A673 (cell line): ENCODE results near the gene ANP32A. TPM values are rescaled to one million over a fixed set of nuclear protein-coding genes. Genes with fewer than 3 reads are reported as not detected.

Source experiments
- BruUV-seq: library from RNA; stranded (reverse); fragments of 400-500 nt; replicated peaks from 2 replicates; lab custom pipeline; 2021; lab: Mats Ljungman, UMichigan
- CTCF ChIA-PET: fragments of 300-600 bp; sonication (Branson Sonifier 250); formaldehyde crosslinking; loops from one replicate; lab custom pipeline; 2022; ENCODE audit warnings: antibody characterized with exemption; lab: Charles Lee
- POLR2A ChIA-PET: fragments of 300-600 bp; sonication (Branson Sonifier 250); formaldehyde crosslinking; loops from one replicate; lab custom pipeline; 2022; ENCODE audit warnings: antibody characterized with exemption; ENCODE audit not compliant: low non-redundant PET; lab: Charles Lee
- DNase-seq: peaks from one replicate; pipeline ENCODE4 v3.0.0-alpha.2; 2015; ENCODE audit warnings: low spot score
- H3K27ac ChIP-seq: fragments of 200-600 bp; sonication (generic); 2 replicates; pipeline ENCODE4 v1.5.1; 2016; ENCODE audit warnings: mixed run types, low read depth, mild to moderate bottlenecking, mixed read lengths, antibody characterized with exemption, low read length; ENCODE audit not compliant: poor library complexity, severe bottlenecking
- H3K27me3 ChIP-seq: fragments of 200-600 bp; sonication (generic); replicated peaks from 2 replicates; pipeline ENCODE4 v1.6.1; 2017; ENCODE audit warnings: mixed run types, low read depth, mild to moderate bottlenecking, mixed read lengths, antibody characterized with exemption, low read length; ENCODE audit not compliant: insufficient read depth, poor library complexity
- H3K36me3 ChIP-seq: fragments of 200-600 bp; sonication (generic); 2 replicates; pipeline ENCODE4 v1.6.1; 2016; ENCODE audit warnings: mixed run types, mild to moderate bottlenecking, mixed read lengths, antibody characterized with exemption, low read length; ENCODE audit not compliant: insufficient read depth, poor library complexity, severe bottlenecking
- H3K4me1 ChIP-seq: fragments of 200-600 bp; sonication (generic); 2 replicates; pipeline ENCODE4 v1.6.1; 2017; ENCODE audit warnings: mixed run types, mild to moderate bottlenecking, mixed read lengths, antibody characterized with exemption, low read length; ENCODE audit not compliant: insufficient read depth, poor library complexity, severe bottlenecking
- H3K4me3 ChIP-seq: fragments of 200-600 bp; sonication (generic); 2 replicates; pipeline ENCODE4 v1.5.1; 2016; ENCODE audit warnings: low read depth, mixed run types, mild to moderate bottlenecking, mixed read lengths, low read length; ENCODE audit not compliant: poor library complexity, severe bottlenecking
- H3K9me3 ChIP-seq: fragments of 200-600 bp; sonication (generic); 2 replicates; pipeline ENCODE4 v1.6.1; 2016; ENCODE audit warnings: mixed run types, low read depth, mild to moderate bottlenecking, mixed read lengths, antibody characterized with exemption, low read length; ENCODE audit not compliant: poor library complexity, severe bottlenecking
- EZH2 ChIP-seq: fragments of 200-600 bp; sonication (generic); IDR thresholded peaks from 2 replicates; pipeline ENCODE4 v1.6.1; 2017; ENCODE audit warnings: borderline replicate concordance, low read depth, mild to moderate bottlenecking, mixed read lengths, antibody characterized with exemption, low read length; ENCODE audit not compliant: poor library complexity, severe bottlenecking
- intact Hi-C: fragments of 100-400 bp; cut with micrococcal nuclease; formaldehyde crosslinking; loops from one replicate; pipeline ENCODE4 v1.10.0; 2022; ENCODE audit not compliant: unreplicated experiment
- total RNA-seq: library from RNA; stranded (reverse); gene quantifications from 2 replicates; pipeline ENCODE4 v1.2.3, GENCODE V29; 2021
- TF ChIP-seq, protein P1 (sequence below): fragments of 300-800, 200-600 bp; sonication (generic); conservative IDR thresholded peaks from 2 replicates; pipeline ENCODE4 v1.5.1; 2017; ENCODE audit warnings: low read depth, mild to moderate bottlenecking, antibody characterized with exemption, low read length, moderate library complexity, mixed read lengths

ANP32A gene
- total RNA-seq, 1 experiment from 2014 or later = 331 TPM

DNA sequence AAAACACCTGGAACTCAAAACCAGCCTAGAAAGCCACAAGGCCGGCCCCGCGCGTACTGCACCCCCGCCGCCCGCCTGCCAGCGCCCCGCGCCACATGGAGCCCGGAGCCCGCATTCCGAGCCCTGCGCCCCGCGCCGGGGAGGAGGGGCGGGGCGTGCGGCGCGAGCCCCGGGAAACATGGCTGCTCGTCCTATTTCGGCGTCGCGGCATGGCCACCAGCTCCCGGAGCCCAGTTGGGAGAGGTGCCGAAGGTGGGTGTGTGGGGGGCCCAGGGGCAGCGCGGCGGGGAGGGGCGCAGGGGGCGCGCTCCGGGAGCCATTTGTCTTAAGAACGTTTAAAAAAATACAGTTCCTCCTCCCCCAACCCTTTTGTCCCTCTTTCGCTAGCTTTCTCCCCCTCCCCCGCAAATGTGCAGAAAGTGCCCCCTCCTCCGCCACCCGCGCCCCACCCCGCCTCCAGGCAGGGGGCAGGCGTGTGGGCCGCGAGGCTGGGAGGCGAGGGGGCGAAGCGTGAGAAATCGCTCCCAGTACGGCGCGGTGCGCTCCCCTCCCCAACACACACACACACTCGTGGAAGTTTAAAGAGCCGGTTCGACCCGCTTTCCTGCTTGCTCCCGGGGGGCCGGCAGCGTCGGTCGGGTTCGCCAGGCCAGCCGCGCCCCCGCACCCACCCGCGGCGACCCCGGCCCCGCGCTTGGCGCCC is 2.5 kb downstream of the ANP32A start:
- POLR2A ChIA-PET = interaction anchor here (0.7 kb wide), 1 partner anchor 714 kb away, joined by 3 read pairs; no protein-coding TSS in a partner anchor
- peak overlapping the region; percentile 99 for H3K27ac ChIP-seq
- peaks cover 39% of the 10 kb centered on the region for H3K4me1 ChIP-seq
- TF ChIP-seq, protein P1, sequence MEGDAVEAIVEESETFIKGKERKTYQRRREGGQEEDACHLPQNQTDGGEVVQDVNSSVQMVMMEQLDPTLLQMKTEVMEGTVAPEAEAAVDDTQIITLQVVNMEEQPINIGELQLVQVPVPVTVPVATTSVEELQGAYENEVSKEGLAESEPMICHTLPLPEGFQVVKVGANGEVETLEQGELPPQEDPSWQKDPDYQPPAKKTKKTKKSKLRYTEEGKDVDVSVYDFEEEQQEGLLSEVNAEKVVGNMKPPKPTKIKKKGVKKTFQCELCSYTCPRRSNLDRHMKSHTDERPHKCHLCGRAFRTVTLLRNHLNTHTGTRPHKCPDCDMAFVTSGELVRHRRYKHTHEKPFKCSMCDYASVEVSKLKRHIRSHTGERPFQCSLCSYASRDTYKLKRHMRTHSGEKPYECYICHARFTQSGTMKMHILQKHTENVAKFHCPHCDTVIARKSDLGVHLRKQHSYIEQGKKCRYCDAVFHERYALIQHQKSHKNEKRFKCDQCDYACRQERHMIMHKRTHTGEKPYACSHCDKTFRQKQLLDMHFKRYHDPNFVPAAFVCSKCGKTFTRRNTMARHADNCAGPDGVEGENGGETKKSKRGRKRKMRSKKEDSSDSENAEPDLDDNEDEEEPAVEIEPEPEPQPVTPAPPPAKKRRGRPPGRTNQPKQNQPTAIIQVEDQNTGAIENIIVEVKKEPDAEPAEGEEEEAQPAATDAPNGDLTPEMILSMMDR = no peak
- TF ChIP-seq EZH2 = no peak
- H3K27me3 ChIP-seq = no peaks in the 10 kb centered on the region
- peaks cover 3% of the 10 kb centered on the region for H3K36me3 ChIP-seq
- peak; percentile 92 for DNase-seq
- H3K4me3 ChIP-seq = peak overlapping the region; percentile 74
- BruUV-seq = no TSS peak
- intact Hi-C loops = no loop called here
- H3K9me3 ChIP-seq = no peaks in the 10 kb centered on the region
- CTCF ChIA-PET = interaction anchor here (0.7 kb wide), 1 partner anchor 390 kb away, joined by 8 read pairs; no protein-coding TSS in a partner anchor

DNA sequence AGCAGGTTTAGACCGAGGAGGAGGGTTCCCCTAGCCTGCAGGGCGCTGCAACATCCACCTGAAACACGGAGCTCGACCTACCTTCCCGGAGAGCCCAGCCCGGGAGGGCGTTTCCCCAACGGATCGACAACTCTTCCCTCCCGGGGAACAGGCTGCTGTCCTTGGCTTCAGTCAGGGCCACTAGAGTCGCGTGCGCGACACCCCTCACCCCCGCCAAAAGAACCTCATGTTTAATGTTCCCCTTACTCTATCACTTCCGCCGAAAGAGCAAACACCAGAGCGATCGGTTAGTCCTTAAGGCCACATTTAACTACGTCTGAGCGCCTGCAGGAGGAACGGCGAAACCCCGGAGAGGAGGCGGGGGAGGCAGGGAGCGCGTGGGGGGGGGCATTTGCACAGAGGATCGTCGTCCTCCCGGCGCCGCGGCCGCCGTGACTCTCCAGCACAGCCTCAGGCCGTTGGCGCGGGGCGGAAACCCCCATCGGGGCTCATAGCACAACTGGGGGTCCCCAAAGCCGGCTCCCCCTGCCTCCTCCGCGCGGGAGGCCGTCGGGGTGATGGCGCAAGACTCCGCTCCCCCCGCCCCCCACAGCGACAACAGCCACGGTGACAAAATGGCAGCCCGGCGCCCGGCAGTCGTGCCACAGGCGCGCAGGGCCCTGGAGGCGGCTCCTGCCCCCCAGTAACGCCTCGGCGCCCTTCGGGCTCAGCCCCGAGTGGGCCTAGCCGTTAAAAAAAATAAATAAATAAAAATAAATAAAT is 3.2 kb downstream of the ANP32A start:
- peaks cover 3% of the 10 kb centered on the region for H3K36me3 ChIP-seq
- CTCF ChIA-PET = no interaction called here
- H3K27me3 ChIP-seq = no peaks in the 10 kb centered on the region
- H3K27ac ChIP-seq = peak overlapping the region; percentile 99
- H3K9me3 ChIP-seq = no peaks in the 10 kb centered on the region
- POLR2A ChIA-PET = interaction anchor here (0.7 kb wide), 1 partner anchor 714 kb away, joined by 3 read pairs; no protein-coding TSS in a partner anchor
- TF ChIP-seq, protein P1 = no peak
- no peak for TF ChIP-seq EZH2
- H3K4me1 ChIP-seq = peaks cover 35% of the 10 kb centered on the region
- peak; percentile 80 for DNase-seq
- intact Hi-C loops = loop anchor here (2.0 kb wide), 1 partner anchor 21 kb away; no protein-coding TSS in a partner anchor
- peak overlapping the region; percentile 74 for H3K4me3 ChIP-seq
- no TSS peak for BruUV-seq

- TF ChIP-seq, protein P1 = no peak
- TF ChIP-seq EZH2 = no peak
- Histone ChIP-seq H3K27me3 (no peaks in the 10 kb centered on the region), H3K27ac (peak overlapping the region; percentile 99), H3K4me3 (peak overlapping the region; percentile 74), H3K4me1 (peaks cover 32% of the 10 kb centered on the region), H3K9me3 (no peaks in the 10 kb centered on the region), H3K36me3 (peaks cover 3% of the 10 kb centered on the region)
- TSS peak; percentile 24 for BruUV-seq
- intact Hi-C loops = loop anchor here (2.0 kb wide), 1 partner anchor 20 kb away; no protein-coding TSS in a partner anchor
- no peak for DNase-seq
- ChIA-PET CTCF (no interaction called here), POLR2A (no interaction called here)
Measured at GRCh38 chr15:68816795-68817303, 3.8 kb downstream of the ANP32A start.
